Stimulated activated CD8-positive, alpha-beta memory T cell treated with anti-CD3 and anti-CD28 coated beads, Interleukin-7, amount 100 ng/mL, for 4 hours (primary cell): ENCODE measurements around the gene COP1.
A peak's percentile ranks its signal among the peaks of the same experiment; 100 is the strongest.
"Not testable (repeated sequence)": the region's sequence is repeated elsewhere in the genome, so short reads cannot be mapped to it uniquely, and the experiment has no call there.

Experiments used
- DNase-seq, 2 donors: peaks; one replicate each; pipeline ENCODE4 v3.0.0-alpha.2; 2020; ENCODE audit warnings: low read depth in 2 of 2

COP1 gene

DNA sequence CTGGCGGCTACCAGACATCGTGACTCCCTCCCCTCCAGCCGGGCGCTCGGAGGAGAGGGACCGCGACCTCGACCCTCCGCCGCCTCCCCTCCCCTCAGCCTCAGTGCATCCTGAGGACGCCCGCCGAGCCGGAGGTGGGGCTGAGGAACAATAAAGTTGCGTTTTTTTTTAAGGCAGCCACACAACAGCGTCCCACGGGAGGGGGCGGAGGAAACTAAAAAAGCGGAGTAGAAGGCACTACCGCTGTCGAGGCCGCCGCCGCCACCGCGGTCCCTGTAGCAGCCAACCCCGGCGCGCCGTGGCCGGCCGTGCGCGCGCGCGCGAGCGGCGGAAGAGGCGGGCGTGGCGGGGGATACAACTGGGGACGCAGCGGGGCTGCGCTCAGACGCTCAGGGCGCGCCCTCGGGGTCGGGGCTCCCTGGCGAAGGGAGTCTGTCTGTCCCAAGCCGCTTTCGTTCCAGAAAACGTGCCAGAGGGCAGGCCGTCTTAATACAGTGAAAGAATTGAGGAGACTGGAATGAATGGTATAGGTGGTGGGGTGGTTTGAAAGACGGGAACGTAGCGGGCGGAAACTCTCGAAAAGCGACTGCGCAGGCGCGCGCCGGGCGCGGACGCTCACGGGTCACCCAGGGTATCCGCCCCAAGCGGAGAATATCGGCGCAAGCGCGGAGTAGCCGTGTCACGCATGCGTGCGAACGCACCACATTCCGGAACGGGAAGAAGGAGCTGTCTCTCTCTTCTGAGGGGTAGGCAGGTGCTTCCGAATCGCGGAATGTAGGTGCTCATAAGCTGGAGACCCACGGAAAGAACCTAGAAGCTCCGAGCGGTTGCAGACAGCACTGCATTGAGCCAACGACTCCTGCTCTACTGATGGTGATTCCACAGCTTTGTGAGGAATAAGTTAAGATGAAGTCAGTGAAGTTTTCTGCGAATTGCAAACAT, at the start of gene COP1:
Gene COP1 (minus strand): TSS at position 326 of the 942 bp plus-strand sequence. CDS start 308 bp downstream, at position 18.
- DNase-seq, result peak; percentile 96

DNA sequence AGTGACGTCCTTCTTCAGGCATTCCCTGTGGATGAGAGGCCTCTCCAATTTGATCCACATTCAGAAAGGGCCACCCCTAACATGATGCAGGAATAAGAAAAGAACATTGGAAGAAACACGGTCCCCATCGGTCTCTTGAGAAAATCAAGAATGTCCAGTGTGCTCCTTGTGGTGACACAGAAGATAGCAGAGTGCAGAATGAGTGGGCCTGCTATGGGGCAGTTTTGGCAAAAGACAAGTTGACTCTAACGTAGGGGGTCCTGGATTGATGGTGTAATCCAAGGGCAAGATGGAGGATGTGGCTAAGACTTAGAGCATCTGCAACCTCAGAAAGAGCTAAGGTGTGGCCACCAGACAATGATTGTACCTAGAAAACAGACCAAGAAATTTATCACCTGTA, 45.1 kb upstream of the COP1 start:
- DNase-seq, result no peak

DNA sequence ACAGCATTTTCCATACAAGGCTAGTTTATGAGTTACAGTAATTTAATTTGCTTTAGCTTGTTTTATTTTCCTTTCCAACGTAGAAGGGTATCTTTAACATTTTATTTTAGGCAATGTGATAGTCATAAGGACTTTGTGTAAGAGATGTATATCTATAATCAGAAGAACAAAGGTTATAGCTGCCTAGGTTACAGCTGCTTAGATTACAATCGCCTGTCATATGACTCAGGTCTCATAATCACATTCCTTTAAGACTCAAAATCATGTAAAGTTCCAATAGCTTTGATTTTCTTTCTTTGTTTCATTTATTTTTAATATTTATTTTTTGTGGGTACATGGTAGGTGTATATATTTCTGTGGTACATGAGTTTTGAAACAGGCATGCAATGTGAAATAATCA, 37.8 kb upstream of the COP1 start:
- no peak for DNase-seq

DNA sequence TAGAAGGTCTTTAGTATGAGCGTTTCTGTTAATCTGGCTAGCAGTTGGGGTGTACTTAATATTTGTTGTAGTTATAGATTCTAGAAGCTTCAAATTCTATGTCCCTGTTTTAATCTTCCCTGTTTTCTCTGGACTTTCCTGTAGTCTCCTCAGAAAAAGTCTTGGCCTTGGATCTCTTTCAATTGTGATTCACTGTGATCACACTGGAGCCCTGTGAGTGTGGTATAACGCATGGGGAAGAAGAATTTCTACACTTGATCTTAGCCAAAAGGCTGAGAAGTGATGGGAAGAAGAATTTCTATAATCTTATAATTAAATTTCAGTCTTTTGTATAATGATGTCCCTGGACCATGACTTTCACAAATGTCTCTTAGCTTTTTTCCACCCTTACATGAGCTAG, 36.7 kb upstream of the COP1 start:
- DNase-seq, result no peak

DNA sequence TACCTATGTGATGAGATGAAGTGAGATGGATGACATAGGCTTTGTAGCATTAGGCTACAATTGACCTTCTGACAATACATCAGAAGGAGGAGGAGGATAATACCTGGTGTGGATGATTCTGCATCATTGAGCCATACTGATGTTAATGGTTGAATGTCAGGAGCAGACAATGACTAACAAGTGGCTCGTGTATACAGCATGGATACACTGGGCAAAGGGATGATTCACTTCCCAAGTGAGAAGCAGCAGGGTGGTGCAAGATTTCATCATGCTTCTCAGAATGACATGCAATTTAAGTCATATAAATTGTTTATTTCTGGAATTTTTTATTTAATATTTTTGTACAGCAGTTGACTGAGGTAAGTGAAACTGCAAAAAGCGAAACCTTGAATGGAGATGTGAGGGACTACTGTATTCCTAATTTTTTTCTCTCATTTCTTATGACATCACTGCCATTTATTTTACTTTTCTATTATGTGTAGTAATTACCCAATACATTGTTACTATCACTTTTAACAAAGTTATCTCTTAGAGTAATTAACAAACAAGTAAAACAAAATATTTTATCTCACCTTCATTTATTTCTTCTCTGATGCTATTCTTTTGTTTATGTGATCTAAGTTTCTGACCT, 34.4 kb upstream of the COP1 start:
- no peak for DNase-seq

DNA sequence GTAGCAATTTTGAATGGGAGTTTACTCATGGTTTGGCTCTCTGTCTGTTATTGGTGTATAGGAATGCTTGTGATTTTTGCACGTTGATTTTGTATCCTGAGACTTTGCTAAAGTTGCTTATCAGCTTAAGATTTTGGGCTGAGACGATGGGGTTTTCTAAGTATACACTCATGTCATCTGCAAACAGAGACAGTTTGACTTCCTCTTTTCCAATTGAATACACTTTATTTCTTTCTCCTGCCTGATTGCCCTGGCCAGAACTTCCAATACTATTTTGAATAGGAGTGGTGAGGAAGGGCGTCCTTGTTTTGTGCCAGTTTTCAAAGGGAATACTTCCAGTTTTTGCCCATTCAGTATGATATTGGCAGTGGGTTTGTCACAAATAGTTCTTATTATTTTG, 26.6 kb upstream of the COP1 start:
- DNase-seq, result not testable (repeated sequence)

DNA sequence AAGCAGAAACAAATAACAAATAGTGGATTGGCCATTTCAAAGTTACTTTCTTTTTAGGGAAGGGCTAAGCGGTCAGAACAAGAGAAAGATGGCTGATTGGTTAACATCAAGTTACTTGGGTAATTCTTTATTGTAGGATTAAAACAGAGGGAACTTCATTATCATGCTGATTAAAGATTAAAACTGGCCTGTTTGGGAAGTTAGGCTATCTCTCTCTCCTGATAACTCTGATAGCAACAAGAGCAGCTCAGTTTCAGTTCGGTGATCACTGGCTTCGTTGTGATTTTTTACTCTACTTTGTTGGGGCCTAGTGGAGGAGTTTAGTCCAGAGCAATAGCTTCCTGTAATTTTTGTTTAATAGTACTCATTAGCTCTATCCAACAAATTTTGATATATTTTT, 20.5 kb upstream of the COP1 start:
- no peak for DNase-seq

DNA sequence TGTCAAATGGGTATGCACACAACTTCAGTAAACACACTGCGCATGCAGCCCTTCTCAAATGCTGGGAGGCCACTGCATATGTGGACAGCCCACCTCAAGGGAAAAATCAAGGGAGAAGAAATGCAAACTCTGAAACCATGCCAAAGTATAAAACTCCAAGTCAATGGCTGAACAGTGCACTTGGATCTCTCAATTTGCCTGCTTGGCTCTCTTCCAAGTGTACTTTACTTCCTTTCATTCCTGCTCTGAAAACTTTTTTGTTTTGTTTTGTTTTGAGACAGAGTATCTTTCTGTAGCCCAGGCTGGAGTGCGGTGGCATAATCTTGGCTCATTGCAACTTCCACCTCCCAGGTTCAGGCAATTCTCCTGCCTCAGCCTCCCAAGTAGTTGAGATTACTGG, 18.8 kb upstream of the COP1 start:
- no peak for DNase-seq

DNA sequence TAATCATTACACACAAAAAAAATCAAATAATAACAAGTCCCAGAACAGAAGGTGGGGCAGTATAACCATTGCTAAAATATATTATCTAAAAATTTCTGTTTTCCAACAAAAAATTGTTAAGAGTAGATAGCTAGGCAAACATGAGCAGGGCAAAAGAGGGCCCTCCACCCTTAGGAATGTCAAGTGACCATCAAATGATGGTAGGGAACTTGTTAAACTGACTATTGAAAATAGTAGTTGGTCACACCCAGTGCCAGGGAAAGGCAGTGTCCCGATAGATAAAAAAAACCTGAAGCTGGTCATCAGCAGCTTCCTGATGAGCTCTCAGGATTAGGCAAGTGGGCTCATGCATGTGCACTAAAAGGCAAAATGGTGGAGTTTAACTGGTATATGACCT, 18.4 kb upstream of the COP1 start:
- DNase-seq, result no peak

DNA sequence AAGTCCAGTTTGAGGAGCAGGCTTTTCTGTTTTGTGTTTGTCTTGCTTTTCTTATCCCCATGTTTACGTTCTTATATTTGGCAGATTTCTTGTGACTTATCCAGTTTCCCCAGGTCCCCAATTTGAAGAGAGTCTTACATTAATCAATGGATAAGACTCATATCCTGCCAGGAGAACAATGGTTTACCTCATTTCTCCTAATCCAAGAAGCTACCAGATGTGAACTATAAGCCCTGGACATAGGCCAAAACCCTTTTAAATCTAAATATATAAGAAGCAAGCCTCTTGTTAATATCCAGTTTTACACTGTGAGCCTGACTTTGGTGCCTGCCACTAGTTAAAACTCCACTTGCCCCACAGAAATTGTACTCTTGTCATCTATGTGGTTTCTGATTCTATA, 15.1 kb upstream of the COP1 start:
- DNase-seq, result no peak

DNA sequence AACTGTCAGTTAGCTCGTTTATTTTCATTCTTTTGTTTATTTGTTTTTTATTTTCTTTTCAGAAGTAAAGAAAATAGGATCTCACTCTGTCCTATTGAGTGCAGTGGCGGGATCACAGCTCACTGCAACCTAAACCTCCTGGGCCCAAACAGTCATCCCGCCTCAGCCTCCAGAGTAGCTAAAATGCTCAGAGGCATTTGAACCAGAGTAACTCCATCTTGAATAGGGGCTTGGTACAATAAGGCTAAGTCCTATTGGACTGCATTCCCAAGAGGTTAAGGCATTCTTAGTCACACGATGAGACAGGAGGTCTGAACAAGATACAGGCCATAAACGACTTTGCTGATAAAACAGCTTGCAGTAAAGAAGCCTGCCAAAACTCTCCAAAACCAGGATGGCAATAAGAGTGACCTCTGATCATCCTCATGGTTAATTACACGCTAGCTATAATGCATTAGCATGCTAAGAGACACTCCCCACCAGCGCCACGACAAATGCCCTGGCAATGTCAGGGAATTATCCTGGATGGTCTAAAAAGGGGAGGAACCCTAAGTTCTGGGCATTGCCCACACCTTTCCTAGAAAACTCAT, 13.1 kb upstream of the COP1 start:
- no peak for DNase-seq

DNA sequence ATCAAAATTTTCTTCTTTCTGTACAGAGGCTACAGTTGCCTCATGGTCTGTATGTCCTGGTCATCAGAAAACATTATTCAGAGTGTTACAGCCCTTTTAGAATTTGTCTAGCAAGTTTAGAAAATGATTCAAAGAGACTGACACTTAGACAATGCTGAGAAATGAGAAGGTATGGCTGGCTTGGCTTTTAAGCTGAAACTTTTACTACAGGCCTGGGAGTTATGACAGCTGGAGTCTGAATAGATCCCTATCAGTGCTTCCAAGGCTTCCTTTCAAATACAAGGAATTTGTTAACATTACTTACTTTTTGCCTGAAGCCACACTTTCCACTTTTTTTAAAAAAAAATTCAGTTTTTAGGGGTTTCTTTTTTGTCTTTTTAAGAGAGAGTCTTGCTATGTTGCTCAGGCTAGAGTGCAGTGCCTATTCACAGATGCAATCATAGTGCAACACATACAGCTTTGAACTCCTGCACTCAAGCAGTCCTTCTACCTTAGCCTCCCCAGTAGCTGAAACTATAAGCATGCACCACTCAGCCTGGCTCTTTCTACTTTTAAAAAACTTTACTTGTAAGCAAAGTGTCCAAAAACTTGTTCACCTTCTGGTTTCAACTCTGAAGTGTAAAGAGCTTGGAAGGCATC, 10.5 kb upstream of the COP1 start:
- DNase-seq, result no peak

DNA sequence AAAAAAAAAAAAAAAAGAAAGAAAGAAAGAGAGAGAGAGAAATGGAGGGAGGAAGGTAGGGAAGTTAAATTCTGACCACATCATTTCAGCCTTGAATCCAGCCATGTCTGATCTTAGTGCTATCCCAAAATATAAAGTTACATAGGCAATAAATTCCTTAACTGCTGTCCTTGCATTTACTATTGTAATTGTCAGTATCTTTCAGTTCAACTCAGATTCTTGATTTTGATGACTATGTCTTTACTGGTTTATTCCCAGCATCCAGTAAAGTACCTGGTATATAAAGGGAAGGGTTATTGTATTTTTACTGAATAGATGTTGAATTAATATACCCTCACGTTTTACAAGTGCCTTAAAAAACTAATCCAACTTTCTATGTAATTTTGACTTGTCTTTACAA, 8.9 kb upstream of the COP1 start:
- DNase-seq, result no peak

DNA sequence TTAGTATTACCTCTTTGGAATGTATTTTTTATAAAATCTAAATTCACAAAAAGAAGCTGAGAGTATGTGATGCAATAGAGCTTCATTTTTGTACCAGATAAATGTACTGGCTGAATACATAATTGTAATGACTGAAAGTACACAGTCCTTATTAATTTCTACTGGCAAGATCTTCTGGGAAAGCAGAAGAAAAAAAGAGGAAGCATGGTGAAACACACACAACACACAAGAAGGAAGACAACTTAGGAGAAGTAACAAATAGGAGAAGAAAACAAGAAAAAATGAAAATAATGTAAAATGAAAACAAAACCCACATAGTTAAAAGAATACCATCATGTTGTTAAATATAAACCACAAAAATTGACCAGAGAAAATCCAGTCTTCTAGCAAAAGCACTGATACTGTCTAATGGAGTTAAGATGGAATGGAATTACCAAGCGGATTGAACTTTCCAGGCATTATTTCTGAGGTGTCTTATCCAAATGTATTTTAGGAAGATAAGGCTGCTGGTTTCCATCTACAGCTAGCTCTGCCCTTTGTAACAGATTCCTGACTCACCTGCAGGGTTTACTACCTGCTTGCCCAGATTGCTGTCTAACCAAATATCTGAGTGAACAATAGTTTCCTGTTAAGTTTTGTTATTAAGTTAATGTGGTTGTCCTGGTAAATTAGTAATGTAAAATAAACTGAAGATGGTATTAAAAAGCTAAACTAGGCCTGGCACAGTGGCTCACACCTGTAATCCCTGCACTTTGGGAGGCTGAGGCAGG, 4.5 kb upstream of the COP1 start:
- DNase-seq, result no peak

DNA sequence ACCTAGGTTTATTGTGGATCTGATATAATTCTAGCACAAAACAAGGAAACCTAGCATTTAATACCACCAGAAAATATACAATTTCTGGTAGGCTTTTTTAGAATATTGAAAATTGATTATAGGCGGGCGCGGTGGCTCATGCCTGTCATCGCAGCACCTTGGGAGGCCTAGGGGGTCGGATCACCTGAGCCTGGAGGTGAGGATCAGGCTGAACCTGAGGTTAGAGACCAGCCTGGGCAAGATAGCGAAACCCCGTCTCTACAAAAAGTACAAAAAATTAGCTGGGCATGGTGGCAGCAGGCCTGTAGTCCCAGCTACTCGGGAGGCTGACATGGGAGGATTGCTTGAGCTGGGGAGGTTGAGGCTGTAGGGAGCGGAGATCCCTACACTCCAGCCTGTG, 948 bp upstream of the COP1 start:
- no peak for DNase-seq

DNA sequence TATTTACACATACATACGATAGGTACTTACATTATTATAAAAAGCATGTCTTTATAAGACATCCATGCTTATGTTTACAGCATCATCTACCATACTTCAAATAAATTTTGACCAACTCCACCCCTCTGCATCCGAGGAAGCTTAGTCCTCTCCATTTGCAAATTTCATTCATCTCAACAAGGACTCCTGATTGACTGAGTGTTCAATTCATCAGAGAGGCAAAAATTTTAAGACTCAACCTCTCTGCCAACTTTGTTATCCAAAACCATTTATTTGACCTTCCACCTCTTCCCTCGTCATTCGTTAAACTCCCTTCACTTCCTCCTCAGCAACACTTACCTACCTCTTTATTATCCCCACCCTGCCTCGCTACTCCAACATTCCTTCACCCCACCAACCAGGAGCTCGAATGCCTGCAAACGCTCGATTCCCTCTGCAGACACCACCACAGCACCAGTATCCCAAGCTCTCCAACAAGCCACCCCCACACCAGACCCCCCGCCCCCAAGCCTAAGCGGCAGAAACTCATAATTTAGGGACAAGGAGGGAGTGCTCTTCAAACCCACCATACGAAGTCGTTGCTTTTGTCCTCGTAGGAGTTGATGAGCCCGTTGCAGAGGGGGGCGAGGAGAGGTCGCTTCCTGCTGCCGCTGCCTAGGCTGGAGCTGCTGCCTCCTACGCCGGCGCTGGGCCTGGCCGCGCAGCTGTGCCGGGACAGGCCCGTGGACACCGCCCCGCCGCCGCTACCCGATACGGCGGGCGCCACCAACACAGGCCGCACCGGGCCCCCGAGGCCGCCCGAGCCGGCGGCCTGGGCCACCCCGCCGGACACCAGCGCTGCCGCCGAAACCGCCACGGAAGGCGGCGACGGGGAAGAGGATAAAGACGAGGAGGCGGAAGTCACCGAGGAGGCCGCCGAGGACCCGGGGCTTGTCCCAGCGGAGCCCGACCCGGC, 803 bp downstream of the COP1 start:
- peak in 1 of 2 donors; percentile 29 for DNase-seq

DNA sequence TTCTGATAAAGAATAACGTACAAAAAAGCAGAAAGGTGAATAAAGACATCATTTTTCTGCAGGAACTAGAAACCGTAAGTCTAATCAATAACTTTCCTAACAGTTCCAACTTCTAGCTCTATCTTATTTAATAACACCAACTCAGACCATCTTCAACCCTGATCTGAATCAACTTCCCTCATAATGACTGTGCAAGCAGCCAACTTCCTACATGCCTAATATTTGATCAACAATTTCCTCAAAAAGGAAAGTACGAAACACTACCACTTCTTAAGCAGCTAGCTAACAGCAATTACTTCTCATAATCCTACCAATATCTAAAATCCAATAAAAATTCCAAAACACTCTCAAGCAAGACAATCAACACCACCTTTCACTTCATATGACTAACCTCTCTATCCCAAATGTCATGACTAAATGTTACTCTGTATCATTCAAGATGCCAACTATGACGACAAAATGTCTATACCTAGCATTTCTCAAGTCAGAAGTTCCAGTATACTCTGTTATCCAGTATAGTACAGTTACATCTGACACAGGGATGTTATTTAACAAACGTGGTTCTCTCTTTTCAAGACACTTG, 1.7 kb downstream of the COP1 start:
- DNase-seq, result no peak

DNA sequence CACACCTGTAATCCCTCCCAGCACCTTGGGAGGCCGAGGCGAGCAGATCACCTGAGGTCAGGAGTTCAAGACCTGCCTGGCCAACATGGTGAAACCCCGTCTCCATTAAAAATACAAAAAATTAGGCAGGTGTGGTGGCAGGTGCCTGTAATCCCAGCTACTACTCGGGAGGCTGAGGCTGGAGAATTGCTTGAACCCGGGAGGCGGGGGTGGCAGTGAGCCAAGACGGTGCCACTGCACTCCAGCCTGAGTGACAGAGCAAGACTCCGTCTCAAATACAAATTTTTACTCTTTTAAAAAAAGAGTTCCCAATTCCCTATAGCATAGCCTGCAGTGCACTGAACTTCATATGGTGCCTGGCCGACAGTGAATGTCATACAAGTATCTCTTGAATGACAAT, 2.4 kb downstream of the COP1 start:
- not testable (repeated sequence) for DNase-seq

DNA sequence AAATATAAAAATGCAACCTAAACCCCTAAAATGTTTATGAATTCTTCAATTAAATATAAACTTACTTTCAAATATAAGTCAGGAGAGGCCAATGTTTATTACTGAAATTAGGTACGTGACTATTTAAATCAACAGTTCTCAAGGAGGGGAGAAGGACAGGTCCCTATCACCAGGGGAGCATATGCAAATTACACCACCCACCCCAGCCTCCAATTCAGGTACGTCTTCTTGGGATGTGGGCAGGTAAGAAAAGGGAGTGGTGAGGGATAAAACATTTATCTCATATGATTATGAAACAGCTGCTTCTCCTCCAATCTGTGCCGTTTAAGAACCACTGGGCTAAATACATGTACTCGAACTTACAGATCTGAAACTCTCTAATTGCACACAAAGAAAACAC, 3.4 kb downstream of the COP1 start:
- DNase-seq, result no peak

DNA sequence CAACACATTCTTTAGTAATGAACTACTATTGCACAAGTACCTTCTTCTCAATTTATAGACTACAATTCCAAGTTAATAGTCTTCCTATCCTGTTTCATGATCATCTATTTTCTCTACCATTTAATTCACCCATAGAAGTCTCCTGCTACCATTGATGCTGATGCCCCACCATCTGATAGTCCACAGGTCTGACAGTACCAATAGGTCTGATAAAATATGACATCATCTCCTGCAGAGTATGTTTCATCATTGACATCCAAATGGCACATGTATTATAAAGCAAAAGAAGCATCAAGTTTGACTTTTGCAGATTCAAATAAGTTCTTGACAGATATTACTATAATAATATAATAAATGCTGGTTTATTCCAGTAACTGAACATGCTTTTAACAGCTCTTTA, 5.5 kb downstream of the COP1 start:
- DNase-seq, result no peak
